Gastrocnemius medialis (tissue), 4 donors: ENCODE data around the gene LDLRAD4. TPM values are rescaled to one million over a fixed set of nuclear protein-coding genes. Genes with fewer than 3 reads are reported as not detected.

Source experiments
- ATAC-seq, 2 donors: fragments of 150-250 bp; one replicate each; pipeline ENCODE4 v1.9.1; 2016
- DNase-seq, 2 donors: peaks; one replicate each; pipeline ENCODE4 v3.0.0-alpha.2; 2019
- H3K27ac ChIP-seq, 4 donors: fragments of 200-600 bp; sonication (generic); 1 replicate in 1 of 4; 2 replicates in 3 of 4; pipeline ENCODE4 v1.5.1; 2016 to 2018; ENCODE audit warnings: mild to moderate bottlenecking in 2 of 4, moderate library complexity in 1 of 4
- H3K27me3 ChIP-seq, 3 donors: fragments of 200-600 bp; sonication (generic) in 2 of 3; 1 replicate in 1 of 3; 2 replicates in 2 of 3; pipeline versions ENCODE4 v1.5.1 to v1.6.0; 2016 to 2019; ENCODE audit warnings: mild to moderate bottlenecking in 1 of 3, moderate library complexity in 1 of 3
- H3K36me3 ChIP-seq, 2 donors: fragments of 200-600 bp; sonication (generic) in 1 of 2; one replicate each; pipeline ENCODE4 v1.5.1; 2017 to 2018
- H3K4me1 ChIP-seq, 2 donors: fragments of 200-600 bp; sonication (generic) in 1 of 2; one replicate each; pipeline ENCODE4 v1.5.1; 2016 to 2017; ENCODE audit warnings: mild to moderate bottlenecking in 2 of 2
- H3K4me3 ChIP-seq, 4 donors: fragments of 200-600 bp; sonication (generic) in 3 of 4; 1 replicate in 1 of 4; 2 replicates in 3 of 4; pipeline ENCODE4 v1.5.1; 2016 to 2019; ENCODE audit warnings: mild to moderate bottlenecking in 2 of 4
- H3K9me3 ChIP-seq, 3 donors: fragments of 200-600 bp; sonication (generic) in 2 of 3; 1 replicate in 1 of 3; 2 replicates in 2 of 3; pipeline ENCODE4 v1.5.1; 2016 to 2019
- CTCF ChIP-seq, 5 experiments: fragments of 450-650 bp in 3 of 5; fragments of 200-600 bp in 2 of 5; sonication (generic) in 2 of 5; IDR thresholded peaks in 4 of 5; conservative IDR thresholded peaks in 1 of 5; 1 replicate in 4 of 5; 2 replicates in 1 of 5; pipeline ENCODE4 v1.5.1; 2016 to 2019; ENCODE audit warnings: antibody characterized with exemption in 5 of 5, mild to moderate bottlenecking in 3 of 5, moderate library complexity in 3 of 5
- POLR2A ChIP-seq, 2 donors: fragments of 450-650 bp; IDR thresholded peaks; one replicate each; pipeline ENCODE4 v1.6.1; 2017; ENCODE audit warnings: antibody characterized with exemption in 2 of 2, mild to moderate bottlenecking in 2 of 2, moderate library complexity in 2 of 2
- in situ Hi-C, 4 donors: fragments of 200-750 bp; cut with MboI; loops; one replicate each; pipeline versions ENCODE4 v1.15.0 to v1.8.0; 2017; ENCODE audit warnings: low sequenced_read_pairs in 4 of 4
- intact Hi-C: fragments of 100-400 bp; cut with DNase I; formaldehyde crosslinking; loops from one replicate; pipeline ENCODE4 v1.15.1; 2023; ENCODE audit warnings: low total_unique reads
- total RNA-seq, 4 donors: library from RNA; depleted of rRNA; stranded (reverse); fragments of >200 nt; gene quantifications; one replicate each; pipeline versions ENCODE4 v1.1.0 to v1.2.3, GENCODE V29; 2016

Gene LDLRAD4
- total RNA-seq, 4 donors from 2014 or later: 3.9 to 11.1 (median 6.5) TPM

- Histone ChIP-seq H3K27me3 (no peaks in the 10 kb centered on the region), H3K36me3 (no peaks in the 10 kb centered on the region), H3K9me3 (no peaks in the 10 kb centered on the region), H3K4me1 (no peaks in the 10 kb centered on the region), H3K4me3 (no peak overlapping the region), H3K27ac (no peak overlapping the region)
- in situ Hi-C loops (no loop called here), intact Hi-C loops (no loop called here)
- no peak for ATAC-seq
- DNase-seq: no peak
- TF ChIP-seq CTCF (IDR thresholded peaks at IDR 0.05 in 4 of 5, conservative IDR thresholded peaks at IDR 0.05 in 1 of 5): no peak
- no peak for TF ChIP-seq POLR2A (IDR thresholded peaks at IDR 0.05)
Measured at GRCh38 chr18:13400636-13401315, 182.2 kb downstream of the LDLRAD4 start.

GRCh38 chr18:13401404-13401803 lies 182.8 kb downstream of the LDLRAD4 start:
- Histone ChIP-seq H3K27me3 (no peaks in the 10 kb centered on the region), H3K27ac (no peak overlapping the region), H3K9me3 (no peaks in the 10 kb centered on the region), H3K4me3 (no peak overlapping the region), H3K4me1 (no peaks in the 10 kb centered on the region), H3K36me3 (no peaks in the 10 kb centered on the region)
- DNase-seq (no peak), ATAC-seq (no peak)
- in situ Hi-C loops (no loop called here), intact Hi-C loops (no loop called here)
- TF ChIP-seq CTCF (IDR thresholded peaks at IDR 0.05 in 4 of 5, conservative IDR thresholded peaks at IDR 0.05 in 1 of 5): no peak

GRCh38 chr18:13401826-13402225 lies 183.3 kb downstream of the LDLRAD4 start:
- H3K4me1 ChIP-seq: no peaks in the 10 kb centered on the region
- no peaks in the 10 kb centered on the region for H3K9me3 ChIP-seq
- DNase-seq: no peak
- no peak for ATAC-seq
- no peak overlapping the region for H3K27ac ChIP-seq
- in situ Hi-C loops: no loop called here
- intact Hi-C loops: no loop called here
- no peaks in the 10 kb centered on the region for H3K36me3 ChIP-seq
- TF ChIP-seq POLR2A (IDR thresholded peaks at IDR 0.05) (no peak), CTCF (IDR thresholded peaks at IDR 0.05 in 4 of 5, conservative IDR thresholded peaks at IDR 0.05 in 1 of 5) (no peak)
- no peaks in the 10 kb centered on the region for H3K27me3 ChIP-seq
- no peak overlapping the region for H3K4me3 ChIP-seq

GRCh38 chr18:13403786-13404549 lies 185.4 kb downstream of the LDLRAD4 start:
- no peaks in the 10 kb centered on the region for H3K9me3 ChIP-seq
- TF ChIP-seq CTCF (IDR thresholded peaks at IDR 0.05 in 4 of 5, conservative IDR thresholded peaks at IDR 0.05 in 1 of 5) (no peak), POLR2A (IDR thresholded peaks at IDR 0.05) (no peak)
- intact Hi-C loops: no loop called here

More at GRCh38 chr18:13403786-13404549, 185.4 kb downstream of the LDLRAD4 start:
- no peaks in the 10 kb centered on the region for H3K27me3 ChIP-seq
- no peak overlapping the region for H3K27ac ChIP-seq
- no peak for DNase-seq
- no peak for ATAC-seq
- in situ Hi-C loops: no loop called here
- H3K36me3 ChIP-seq: no peaks in the 10 kb centered on the region
- no peak overlapping the region for H3K4me3 ChIP-seq
- H3K4me1 ChIP-seq: peaks cover 0 to 2% of the 10 kb centered on the region in 2 donors
